CD14-positive monocyte (primary cell): ENCODE results near the gene INPP5A. TPM values are rescaled to one million over a fixed set of nuclear protein-coding genes. Genes with fewer than 3 reads are reported as not detected.

Experiments
- DNase-seq, 3 donors: peaks; one replicate each; pipeline ENCODE4 v3.0.0-alpha.2; 2011 to 2022
- H2AFZ ChIP-seq: 2 replicates; pipeline ENCODE4 v1.6.0; 2012; ENCODE audit warnings: mild to moderate bottlenecking, low read depth, low read length, inconsistent platforms; ENCODE audit not compliant: insufficient read depth, poor library complexity, severe bottlenecking
- H3K27ac ChIP-seq, 2 donors: 1 replicate in 1 of 2; 2 replicates in 1 of 2; pipeline ENCODE4 v1.5.1; 2012 to 2013; ENCODE audit warnings: low read length in 2 of 2, control low read depth in 1 of 2, inconsistent platforms in 1 of 2, low read depth in 1 of 2, mild to moderate bottlenecking in 1 of 2
- H3K27me3 ChIP-seq, 2 donors: one replicate each; pipeline versions ENCODE4 v1.6.0 to v1.6.1; 2011 to 2013; ENCODE audit warnings: low read length in 2 of 2; ENCODE audit not compliant: control insufficient read depth in 2 of 2, insufficient read depth in 2 of 2
- H3K36me3 ChIP-seq, 2 donors: replicated peaks in 1 of 2; 1 replicate in 1 of 2; 2 replicates in 1 of 2; pipeline versions ENCODE4 v1.5.1 to v1.6.1; 2012 to 2013; ENCODE audit warnings: low read length in 2 of 2, control low read depth in 1 of 2, inconsistent platforms in 1 of 2, mild to moderate bottlenecking in 1 of 2; ENCODE audit not compliant: insufficient read depth in 2 of 2, control insufficient read depth in 1 of 2
- H3K4me1 ChIP-seq, 2 donors: 1 replicate in 1 of 2; 2 replicates in 1 of 2; pipeline versions ENCODE4 v1.5.1 to v1.6.1; 2012 to 2013; ENCODE audit warnings: low read length in 2 of 2, control low read depth in 1 of 2, inconsistent platforms in 1 of 2, mild to moderate bottlenecking in 1 of 2, moderate library complexity in 1 of 2; ENCODE audit not compliant: insufficient read depth in 2 of 2, control insufficient read depth in 1 of 2
- H3K4me2 ChIP-seq: replicated peaks from 2 replicates; pipeline ENCODE3; 2012; ENCODE audit warnings: low read length, moderate library complexity, mild to moderate bottlenecking; ENCODE audit not compliant: poor library complexity, severe bottlenecking; ENCODE audit errors: extremely low read depth
- H3K4me3 ChIP-seq, 3 experiments: fragments of 200-600 bp in 1 of 3; sonication (generic) in 1 of 3; replicated peaks in 1 of 3; 1 replicate in 2 of 3; 2 replicates in 1 of 3; pipeline ENCODE4 v1.5.1; 2011 to 2013; ENCODE audit warnings: low read length in 3 of 3, mild to moderate bottlenecking in 3 of 3, control low read depth in 2 of 3, low read depth in 2 of 3, inconsistent platforms in 1 of 3, moderate library complexity in 1 of 3
- H3K79me2 ChIP-seq: 2 replicates; pipeline ENCODE4 v1.6.0; 2012; ENCODE audit warnings: mild to moderate bottlenecking, control low read depth, inconsistent platforms, low read length, moderate library complexity; ENCODE audit not compliant: insufficient read depth
- H3K9ac ChIP-seq: 2 replicates; pipeline ENCODE4 v1.6.0; 2017; ENCODE audit warnings: low read length, mild to moderate bottlenecking; ENCODE audit not compliant: insufficient read depth, poor library complexity, severe bottlenecking
- H3K9me3 ChIP-seq, 2 donors: replicated peaks in 1 of 2; 1 replicate in 1 of 2; 2 replicates in 1 of 2; pipeline versions ENCODE4 v1.5.1 to v1.6.1; 2012 to 2013; ENCODE audit warnings: low read length in 2 of 2, control low read depth in 1 of 2; ENCODE audit not compliant: control insufficient read depth in 1 of 2, insufficient read depth in 1 of 2
- H4K20me1 ChIP-seq: 2 replicates; pipeline ENCODE4 v1.6.0; 2012; ENCODE audit warnings: mild to moderate bottlenecking, low read length, control low read depth, moderate library complexity; ENCODE audit not compliant: insufficient read depth
- H3K27ac Mint-ChIP-seq, 7 donors: one replicate each; pipeline ENCODE4 v1.8.0; 2020; ENCODE audit warnings: mild to moderate bottlenecking in 7 of 7, mixed read lengths in 7 of 7, moderate library complexity in 6 of 7, inconsistent platforms in 2 of 7
- H3K27me3 Mint-ChIP-seq, 3 donors: one replicate each; pipeline ENCODE4 v1.8.0; 2021 to 2022; ENCODE audit warnings: low read depth in 3 of 3, mild to moderate bottlenecking in 3 of 3, mixed read lengths in 3 of 3, moderate library complexity in 3 of 3, inconsistent platforms in 1 of 3
- H3K36me3 Mint-ChIP-seq, 2 donors: one replicate each; pipeline ENCODE4 v1.8.0; 2020; ENCODE audit warnings: mixed read lengths in 2 of 2, inconsistent platforms in 1 of 2, mild to moderate bottlenecking in 1 of 2
- H3K4me1 Mint-ChIP-seq: one replicate; pipeline ENCODE4 v1.8.0; 2020; ENCODE audit warnings: mild to moderate bottlenecking, mixed read lengths
- H3K4me3 Mint-ChIP-seq, 2 donors: one replicate each; pipeline ENCODE4 v1.8.0; 2020; ENCODE audit warnings: mild to moderate bottlenecking in 2 of 2, mixed read lengths in 2 of 2, moderate library complexity in 1 of 2
- H3K9me3 Mint-ChIP-seq, 7 donors: one replicate each; pipeline ENCODE4 v1.8.0; 2020 to 2022; ENCODE audit warnings: mixed read lengths in 7 of 7, mild to moderate bottlenecking in 6 of 7, moderate library complexity in 6 of 7, inconsistent platforms in 2 of 7
- CTCF ChIP-seq: fragments of 200-600 bp; IDR thresholded peaks from one replicate; pipeline ENCODE4 v1.8.0; 2022; ENCODE audit warnings: antibody characterized with exemption, mild to moderate bottlenecking
- WGBS: methylation state at CpG from one replicate; pipeline ENCODE4 v1.1.5; 2013; ENCODE audit warnings: missing lambda C conversion rate; ENCODE audit not compliant: insufficient coverage; 5-methylcytosine and 5-hydroxymethylcytosine counted together
- intact Hi-C, 2 donors: fragments of 100-400 bp; cut with micrococcal nuclease; formaldehyde crosslinking; loops; one replicate each; pipeline versions ENCODE4 v1.15.0 to v1.15.1; 2023
- polyA plus RNA-seq, 3 donors: library from polyadenylated mRNA; depleted of rRNA in 1 of 3; unstranded in 2 of 3; stranded (reverse) in 1 of 3; fragments of 300-500 nt in 2 of 3; fragments of >200 nt in 1 of 3; fragmentation: Illumina TruSeq in 2 of 3; gene quantifications; 1 replicate in 2 of 3; 2 replicates in 1 of 3; pipeline ENCODE4 v1.2.3, GENCODE V29; 2012 to 2021

The INPP5A gene
- polyA plus RNA-seq, 3 donors, result 0.87 to 17.2 (median 2.9) TPM

- intact Hi-C loops, result no loop called here
- H3K27me3 Mint-ChIP-seq, result peaks cover 4 to 19% (median 15%) of the 10 kb centered on the region in 3 donors
- H3K27me3 ChIP-seq, result no peaks in the 10 kb centered on the region
Measured at GRCh38 chr10:132497861-132498561, 39.6 kb upstream of the INPP5A start.

More at GRCh38 chr10:132497861-132498561, 39.6 kb upstream of the INPP5A start:
- H3K4me1 ChIP-seq, result peaks cover 16 to 20% of the 10 kb centered on the region in 2 donors
- Mint-ChIP-seq H3K36me3 (no peaks in the 10 kb centered on the region), H3K27ac (no peak overlapping the region), H3K9me3 (no peaks in the 10 kb centered on the region), H3K4me1 (peaks cover 27% of the 10 kb centered on the region), H3K4me3 (no peak overlapping the region)
- no peaks in the 10 kb centered on the region for H3K9me3 ChIP-seq
- H2AFZ ChIP-seq, result no peak overlapping the region
- no peak for DNase-seq
- H3K36me3 ChIP-seq, result no peaks in the 10 kb centered on the region
- no peak overlapping the region for H3K27ac ChIP-seq
- no peak overlapping the region for H3K4me3 ChIP-seq
- no peaks in the 10 kb centered on the region for H4K20me1 ChIP-seq
- H3K4me2 ChIP-seq, result no peak overlapping the region
- no peak overlapping the region for H3K9ac ChIP-seq
- H3K79me2 ChIP-seq, result no peaks in the 10 kb centered on the region
- TF ChIP-seq CTCF, result no peak
- WGBS, result 90% methylated on average over 17 of the region's 17 CpGs
